Neural progenitor cell (in vitro differentiated cells): ENCODE measurements around the gene CATSPERZ.

Source experiments
- CTCF ChIP-seq: fragments of 200-600 bp; sonication (generic); IDR thresholded peaks from 2 replicates; pipeline ENCODE4 v1.5.1; 2017; ENCODE audit warnings: antibody characterized with exemption, mild to moderate bottlenecking
- EZH2 ChIP-seq: fragments of 200-600 bp; sonication (generic); IDR thresholded peaks from 2 replicates; pipeline ENCODE4 v1.6.1; 2017; ENCODE audit warnings: antibody characterized with exemption, mild to moderate bottlenecking, moderate library complexity
- EZH2phosphoT487 ChIP-seq: fragments of 200-600 bp; sonication (generic); IDR thresholded peaks from 2 replicates; pipeline ENCODE4 v1.6.1; 2017; ENCODE audit warnings: antibody characterized with exemption

DNA sequence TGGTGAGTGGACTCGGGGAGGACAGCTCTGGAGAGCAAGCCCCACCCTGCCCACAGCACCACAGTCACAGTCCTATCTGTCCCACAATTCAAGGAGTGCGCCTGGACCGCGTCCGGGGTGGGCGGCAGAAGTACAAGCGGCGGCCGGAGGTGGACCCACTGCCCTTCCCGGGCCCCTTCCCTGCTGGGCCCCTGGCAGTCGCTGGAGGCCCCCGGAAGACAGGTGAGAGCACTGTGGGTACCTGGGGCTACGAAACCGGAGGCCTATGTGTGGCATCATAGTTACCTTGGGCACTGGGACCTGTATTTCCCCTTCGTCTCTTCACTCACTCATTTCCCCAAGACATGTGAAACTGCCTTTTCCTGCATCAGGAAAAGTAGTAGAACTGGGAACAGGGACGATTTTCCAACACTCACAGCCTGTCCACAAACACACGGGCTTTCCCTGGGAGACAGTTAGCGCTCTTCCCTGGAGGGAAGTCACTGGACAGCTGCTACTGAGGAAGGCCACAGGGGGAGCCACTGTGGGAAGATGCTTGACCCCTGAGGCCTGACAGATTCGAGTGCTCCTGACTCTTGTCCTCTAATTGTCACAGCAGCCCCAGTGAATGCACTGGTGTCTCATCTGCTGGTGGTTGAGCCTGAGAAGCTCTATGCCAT lies 14.1 kb downstream of the CATSPERZ start:
- no peak for TF ChIP-seq CTCF
- TF ChIP-seq EZH2: no peak
- TF ChIP-seq EZH2phosphoT487: no peak
